Mesothelial cell of epicardium (in vitro differentiated cells): Measurements from ENCODE around the gene IZUMO1. TPM values are rescaled to one million over a fixed set of nuclear protein-coding genes. Genes with fewer than 3 reads are reported as not detected.
"Not testable (repeated sequence)": the region's sequence is repeated elsewhere in the genome, so short reads cannot be mapped to it uniquely, and the experiment has no call there.

Experiments used
- DNase-seq, 2 experiments: peaks; one replicate each; pipeline ENCODE4 v3.0.0; 2021; ENCODE audit warnings: low spot score in 2 of 2; ENCODE audit not compliant: unreplicated experiment in 2 of 2
- H3K27ac Mint-ChIP-seq: 2 replicates; pipeline ENCODE4 v1.8.0; 2021; ENCODE audit warnings: mixed read lengths
- H3K27me3 Mint-ChIP-seq: 2 replicates; pipeline ENCODE4 v1.8.0; 2021; ENCODE audit warnings: low read depth, mixed read lengths
- H3K36me3 Mint-ChIP-seq: 2 replicates; pipeline ENCODE4 v1.8.0; 2021; ENCODE audit warnings: mixed read lengths
- H3K4me1 Mint-ChIP-seq: 2 replicates; pipeline ENCODE4 v1.8.0; 2021; ENCODE audit warnings: mixed read lengths
- H3K4me3 Mint-ChIP-seq: 2 replicates; pipeline ENCODE4 v1.8.0; 2021; ENCODE audit warnings: mild to moderate bottlenecking, moderate library complexity, mixed read lengths
- H3K9me3 Mint-ChIP-seq: 2 replicates; pipeline ENCODE4 v1.8.0; 2021; ENCODE audit warnings: mixed read lengths
- total RNA-seq: library from RNA; stranded (reverse); gene quantifications from 3 replicates; pipeline ENCODE4 v1.2.1, GENCODE V29; 2021
- TF ChIP-seq, protein P1 (sequence below): fragments of 200-600 bp; sonication (generic); IDR thresholded peaks from one replicate; pipeline ENCODE4 v1.5.0; 2021; ENCODE audit warnings: antibody characterized with exemption; ENCODE audit not compliant: unreplicated experiment

Gene IZUMO1
- 0.45 to 0.80 TPM (median 0.49 TPM) in 3 replicates for total RNA-seq

DNA sequence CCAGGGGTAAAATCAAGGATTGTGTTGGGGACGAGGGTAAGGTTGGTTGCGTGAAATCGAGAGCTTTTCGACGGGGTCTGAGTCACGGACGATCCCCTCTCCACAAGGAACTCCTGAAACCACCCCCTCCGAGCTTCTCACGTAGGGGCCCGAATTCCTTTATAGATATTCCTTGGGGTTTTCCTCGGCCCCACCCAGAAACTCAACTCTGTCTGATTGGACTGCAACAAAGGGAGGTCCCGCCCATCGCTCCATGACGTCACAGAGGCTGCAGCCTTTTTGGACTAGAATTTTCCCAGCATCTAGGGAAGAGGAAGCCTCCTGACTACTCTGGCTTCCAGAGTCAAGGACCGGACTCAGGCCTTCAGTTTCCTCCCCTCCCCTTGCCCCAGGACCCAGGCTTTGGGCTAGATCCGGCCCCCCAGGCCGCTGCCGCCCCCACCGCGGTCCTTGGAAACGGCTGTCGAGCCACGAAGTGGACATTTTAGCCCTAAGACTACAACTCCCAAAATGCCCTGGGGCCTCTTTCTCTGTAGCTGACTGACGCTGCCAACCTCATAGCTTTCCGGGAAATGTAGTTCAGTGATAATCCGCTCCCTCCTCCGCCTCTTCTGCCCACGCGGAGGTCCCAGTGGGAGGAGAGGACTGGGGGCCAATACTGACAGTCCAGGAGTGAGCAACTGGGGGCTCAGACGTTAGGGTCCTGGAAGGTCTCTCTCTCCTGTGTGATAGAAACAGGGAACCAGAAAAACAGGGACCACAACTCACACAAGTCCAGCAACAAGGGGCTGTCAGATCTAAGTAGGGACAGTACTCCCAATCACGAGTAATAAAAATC, at the start of gene IZUMO1:
TSS of gene IZUMO1 (minus strand) at position 172 of the 838 bp plus-strand sequence. CDS start 1,050 bp downstream, outside the sequence.
- Mint-ChIP-seq H3K9me3 (peaks cover 5% of the 10 kb centered on the region), H3K27ac (peak within 1 kb of the TSS; percentile 96), H3K4me1 (peaks cover 8% of the 10 kb centered on the region), H3K4me3 (peak within 1 kb of the TSS; percentile 68), H3K27me3 (peaks cover 4% of the 10 kb centered on the region), H3K36me3 (no peaks in the 10 kb centered on the region)
- TF ChIP-seq, protein P1, sequence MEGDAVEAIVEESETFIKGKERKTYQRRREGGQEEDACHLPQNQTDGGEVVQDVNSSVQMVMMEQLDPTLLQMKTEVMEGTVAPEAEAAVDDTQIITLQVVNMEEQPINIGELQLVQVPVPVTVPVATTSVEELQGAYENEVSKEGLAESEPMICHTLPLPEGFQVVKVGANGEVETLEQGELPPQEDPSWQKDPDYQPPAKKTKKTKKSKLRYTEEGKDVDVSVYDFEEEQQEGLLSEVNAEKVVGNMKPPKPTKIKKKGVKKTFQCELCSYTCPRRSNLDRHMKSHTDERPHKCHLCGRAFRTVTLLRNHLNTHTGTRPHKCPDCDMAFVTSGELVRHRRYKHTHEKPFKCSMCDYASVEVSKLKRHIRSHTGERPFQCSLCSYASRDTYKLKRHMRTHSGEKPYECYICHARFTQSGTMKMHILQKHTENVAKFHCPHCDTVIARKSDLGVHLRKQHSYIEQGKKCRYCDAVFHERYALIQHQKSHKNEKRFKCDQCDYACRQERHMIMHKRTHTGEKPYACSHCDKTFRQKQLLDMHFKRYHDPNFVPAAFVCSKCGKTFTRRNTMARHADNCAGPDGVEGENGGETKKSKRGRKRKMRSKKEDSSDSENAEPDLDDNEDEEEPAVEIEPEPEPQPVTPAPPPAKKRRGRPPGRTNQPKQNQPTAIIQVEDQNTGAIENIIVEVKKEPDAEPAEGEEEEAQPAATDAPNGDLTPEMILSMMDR = no peak
- peak; percentile 73 to 86 for DNase-seq

DNA sequence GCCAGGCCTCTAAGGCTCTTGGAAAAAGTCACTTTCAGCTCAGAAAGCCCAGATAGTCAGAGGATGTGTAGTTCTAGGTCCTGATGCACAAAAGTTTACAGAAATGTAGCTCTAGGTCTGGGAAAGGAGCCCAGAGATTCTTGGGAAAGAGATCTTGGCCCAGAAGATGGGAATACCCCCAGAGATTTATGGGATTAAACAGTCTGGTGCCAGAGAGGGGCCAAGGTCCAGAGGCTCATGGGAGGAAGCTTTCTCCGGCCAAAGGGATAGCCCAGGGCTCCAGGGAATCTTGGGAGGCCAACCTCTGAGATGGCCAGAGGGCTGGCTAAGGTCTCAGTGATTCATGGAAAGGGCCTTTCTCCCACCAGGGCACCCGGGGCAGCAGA, 49.0 kb upstream of the IZUMO1 start:
- Mint-ChIP-seq H3K27ac (peak overlapping the region; percentile 94), H3K4me1 (peaks cover 7% of the 10 kb centered on the region), H3K27me3 (no peaks in the 10 kb centered on the region), H3K4me3 (peak overlapping the region; percentile 94), H3K9me3 (no peaks in the 10 kb centered on the region), H3K36me3 (no peaks in the 10 kb centered on the region)
- DNase-seq = no peak
- TF ChIP-seq, protein P1 = no peak

DNA sequence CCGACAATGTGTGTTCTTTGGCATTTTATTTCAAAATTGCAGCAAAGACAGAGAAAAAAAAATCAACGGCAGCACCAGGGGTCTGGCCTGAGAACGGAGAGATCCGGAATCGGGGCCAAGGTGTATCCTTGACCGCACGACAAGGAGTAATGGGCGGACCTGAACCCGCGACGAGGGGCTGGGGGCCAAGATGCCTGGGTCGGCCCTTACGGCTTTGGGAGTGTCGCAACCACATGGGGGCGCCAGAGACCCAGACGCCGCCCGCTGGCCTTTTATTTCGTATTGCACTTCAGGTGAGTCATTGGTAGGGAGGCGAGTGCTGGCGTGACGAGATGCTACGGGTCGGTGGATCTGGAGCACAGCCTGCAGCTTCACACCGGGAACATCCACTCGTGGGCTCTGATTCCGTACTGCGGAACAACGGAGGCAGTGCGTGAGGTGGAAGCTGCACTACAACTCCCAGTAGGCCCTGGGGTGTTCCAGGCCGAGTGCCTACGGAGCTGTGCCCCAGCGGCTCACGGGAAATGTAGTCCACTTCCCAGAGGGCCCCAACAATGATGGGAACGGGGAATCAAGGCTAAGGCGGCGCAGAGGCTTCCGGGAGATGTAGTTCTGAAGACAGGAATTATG, 48.5 kb upstream of the IZUMO1 start:
- TF ChIP-seq, protein P1 = peak; percentile 90
- H3K4me1 Mint-ChIP-seq = peaks cover 7% of the 10 kb centered on the region
- peak; percentile 77 to 88 for DNase-seq
- no peaks in the 10 kb centered on the region for H3K9me3 Mint-ChIP-seq
- H3K4me3 Mint-ChIP-seq = peak overlapping the region; percentile 94
- no peaks in the 10 kb centered on the region for H3K36me3 Mint-ChIP-seq
- H3K27me3 Mint-ChIP-seq = no peaks in the 10 kb centered on the region
- peak overlapping the region; percentile 94 for H3K27ac Mint-ChIP-seq

DNA sequence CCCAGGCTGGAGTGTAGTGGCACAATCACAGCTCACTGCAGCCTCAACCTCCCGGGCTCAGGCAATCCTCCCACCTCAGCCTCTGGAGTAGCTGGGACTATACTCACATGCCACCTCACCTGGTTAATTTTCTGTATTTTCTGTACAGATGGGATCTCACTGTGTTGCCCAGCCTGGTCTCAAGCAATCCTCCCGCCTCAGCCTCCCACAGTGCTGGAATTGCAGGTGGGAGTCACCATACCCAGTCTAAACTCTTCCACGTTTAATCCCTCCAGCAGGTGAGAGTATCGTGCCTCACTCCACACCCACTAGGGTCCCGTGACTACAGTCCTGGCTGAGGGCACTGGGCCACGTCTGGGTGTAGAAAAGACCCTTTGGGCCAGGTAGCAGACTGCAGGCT, 47.6 kb upstream of the IZUMO1 start:
- no peak for DNase-seq
- Mint-ChIP-seq H3K9me3 (no peaks in the 10 kb centered on the region), H3K4me1 (peaks cover 7% of the 10 kb centered on the region), H3K27ac (peak overlapping the region; percentile 94), H3K36me3 (no peaks in the 10 kb centered on the region), H3K27me3 (no peaks in the 10 kb centered on the region), H3K4me3 (peak overlapping the region; percentile 94)
- TF ChIP-seq, protein P1 = no peak

DNA sequence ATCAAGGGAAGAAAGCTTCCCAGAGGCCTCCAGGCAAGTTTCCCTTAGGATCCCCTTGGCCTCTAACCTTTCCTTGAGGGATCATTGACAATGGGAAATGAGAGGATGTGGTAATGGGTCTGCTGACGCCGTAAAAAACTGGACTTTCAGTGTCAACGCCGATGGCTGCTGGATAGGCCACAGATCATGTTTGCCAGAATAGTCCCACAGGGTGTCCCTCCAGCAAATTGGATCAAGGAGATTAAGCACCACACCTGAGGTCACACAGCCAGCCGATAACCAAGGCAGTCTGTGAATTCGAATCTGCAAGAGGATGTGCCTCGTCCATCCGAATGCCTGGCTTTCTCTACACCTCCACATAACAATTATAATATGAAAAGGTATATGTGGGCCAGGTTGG, 46.6 kb upstream of the IZUMO1 start:
- DNase-seq = no peak
- no peaks in the 10 kb centered on the region for H3K9me3 Mint-ChIP-seq
- no peaks in the 10 kb centered on the region for H3K36me3 Mint-ChIP-seq
- TF ChIP-seq, protein P1 = no peak
- no peak overlapping the region for H3K4me3 Mint-ChIP-seq
- no peaks in the 10 kb centered on the region for H3K27me3 Mint-ChIP-seq
- H3K27ac Mint-ChIP-seq = no peak overlapping the region
- H3K4me1 Mint-ChIP-seq = peaks cover 7% of the 10 kb centered on the region

DNA sequence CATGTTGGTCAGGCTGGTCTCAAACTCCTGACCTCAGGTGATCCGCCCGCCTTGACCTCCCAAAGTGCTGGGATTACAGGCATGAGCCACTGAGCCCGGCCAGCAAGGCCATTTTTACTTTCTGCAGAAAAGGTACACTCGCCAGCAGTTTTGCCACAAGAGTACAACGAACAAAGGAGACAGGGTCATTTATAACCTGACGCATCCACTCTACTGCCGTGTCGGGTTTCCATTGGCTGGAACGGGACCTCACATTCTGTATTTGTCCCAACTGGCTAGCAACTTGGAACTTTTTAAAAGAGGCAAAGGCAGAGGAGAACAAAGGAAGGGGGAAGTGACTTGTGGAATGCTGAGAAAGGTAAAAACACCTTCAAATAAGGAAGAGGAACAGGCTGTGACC, 40.6 kb upstream of the IZUMO1 start:
- H3K4me3 Mint-ChIP-seq, H3K27me3 Mint-ChIP-seq, H3K9me3 Mint-ChIP-seq, H3K27ac Mint-ChIP-seq, H3K4me1 Mint-ChIP-seq, H3K36me3 Mint-ChIP-seq, DNase-seq: not testable (repeated sequence)

DNA sequence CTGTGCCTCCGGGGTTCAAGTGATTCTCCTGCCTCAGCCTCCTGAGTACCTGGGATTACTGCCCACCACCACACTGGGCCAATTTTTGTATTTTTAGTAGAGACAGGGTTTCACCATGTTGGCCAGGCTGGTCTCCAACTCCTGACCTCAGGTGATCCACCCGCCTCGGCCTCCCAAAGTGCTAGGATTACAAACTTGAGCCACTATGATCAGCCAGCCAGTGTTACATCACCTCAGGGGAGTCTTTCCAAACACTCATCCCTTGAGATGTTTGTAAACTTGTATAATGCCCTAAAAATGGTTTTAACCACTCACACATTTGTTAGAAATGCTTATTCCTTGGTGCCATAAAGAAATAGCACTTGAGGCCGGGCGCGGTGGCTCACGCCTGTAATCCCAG, 39.7 kb upstream of the IZUMO1 start:
- not testable (repeated sequence) for H3K4me1 Mint-ChIP-seq, H3K9me3 Mint-ChIP-seq, H3K27me3 Mint-ChIP-seq, H3K36me3 Mint-ChIP-seq, H3K4me3 Mint-ChIP-seq, DNase-seq, H3K27ac Mint-ChIP-seq
